Testis (tissue), 2 donors: Measurements from ENCODE around the gene ERP27.

Experiments
- POLR2A ChIP-seq: fragments of 450-650 bp; IDR thresholded peaks from one replicate; pipeline ENCODE4 v1.6.1; 2017; ENCODE audit warnings: antibody characterized with exemption, mild to moderate bottlenecking, moderate library complexity
- TF ChIP-seq, protein P1 (sequence below), 3 experiments: fragments of 450-650 bp in 2 of 3; fragments of 200-600 bp in 1 of 3; sonication (generic) in 1 of 3; IDR thresholded peaks; one replicate each; pipeline ENCODE4 v1.5.1; 2016 to 2019; ENCODE audit warnings: antibody characterized with exemption in 3 of 3, mild to moderate bottlenecking in 2 of 3, moderate library complexity in 1 of 3

DNA sequence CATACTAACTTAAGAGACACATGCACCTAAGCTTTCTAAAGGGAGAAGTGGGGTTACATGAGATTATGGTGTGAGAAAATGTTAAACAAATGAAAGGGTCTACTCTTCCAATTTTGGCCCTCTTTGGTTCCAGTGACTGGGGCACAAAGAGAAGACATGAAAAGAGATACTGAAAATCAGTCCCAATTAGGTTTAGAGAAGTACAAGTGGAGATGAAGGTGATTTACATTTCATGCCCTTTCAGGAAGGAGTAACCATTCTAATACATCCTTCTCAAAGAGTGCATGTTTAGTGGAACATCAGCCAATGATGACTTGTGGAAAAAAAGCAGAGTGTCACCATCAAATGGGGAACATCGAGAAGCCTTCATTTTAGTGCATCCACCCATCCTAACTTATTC is 67.1 kb downstream of the ERP27 start:
- TF ChIP-seq, protein P1, sequence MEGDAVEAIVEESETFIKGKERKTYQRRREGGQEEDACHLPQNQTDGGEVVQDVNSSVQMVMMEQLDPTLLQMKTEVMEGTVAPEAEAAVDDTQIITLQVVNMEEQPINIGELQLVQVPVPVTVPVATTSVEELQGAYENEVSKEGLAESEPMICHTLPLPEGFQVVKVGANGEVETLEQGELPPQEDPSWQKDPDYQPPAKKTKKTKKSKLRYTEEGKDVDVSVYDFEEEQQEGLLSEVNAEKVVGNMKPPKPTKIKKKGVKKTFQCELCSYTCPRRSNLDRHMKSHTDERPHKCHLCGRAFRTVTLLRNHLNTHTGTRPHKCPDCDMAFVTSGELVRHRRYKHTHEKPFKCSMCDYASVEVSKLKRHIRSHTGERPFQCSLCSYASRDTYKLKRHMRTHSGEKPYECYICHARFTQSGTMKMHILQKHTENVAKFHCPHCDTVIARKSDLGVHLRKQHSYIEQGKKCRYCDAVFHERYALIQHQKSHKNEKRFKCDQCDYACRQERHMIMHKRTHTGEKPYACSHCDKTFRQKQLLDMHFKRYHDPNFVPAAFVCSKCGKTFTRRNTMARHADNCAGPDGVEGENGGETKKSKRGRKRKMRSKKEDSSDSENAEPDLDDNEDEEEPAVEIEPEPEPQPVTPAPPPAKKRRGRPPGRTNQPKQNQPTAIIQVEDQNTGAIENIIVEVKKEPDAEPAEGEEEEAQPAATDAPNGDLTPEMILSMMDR (IDR thresholded peaks at IDR 0.05) = no peak
- no peak for TF ChIP-seq POLR2A
